Measurements from ENCODE around the gene GTPBP2.

DNA sequence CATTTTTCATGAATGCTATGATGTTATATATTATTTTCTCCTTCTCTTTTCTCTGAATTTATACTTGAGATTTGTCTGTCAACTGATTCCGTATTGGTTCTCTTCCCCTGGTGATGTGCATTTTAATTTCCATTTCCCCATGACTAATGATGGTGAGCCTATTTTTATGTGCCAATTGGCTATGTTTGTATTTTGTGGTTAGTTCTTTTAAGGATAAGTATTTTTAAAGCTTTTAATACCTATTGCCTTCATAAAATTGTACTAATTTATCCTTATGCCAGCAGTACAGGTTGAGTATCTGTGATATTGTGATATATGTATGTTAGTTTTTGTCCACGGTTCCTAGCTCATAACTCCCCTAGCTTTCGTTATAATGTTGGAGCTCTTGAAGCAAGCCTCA lies 50.3 kb downstream of the GTPBP2 start:
- TF ChIP-seq, protein P1, sequence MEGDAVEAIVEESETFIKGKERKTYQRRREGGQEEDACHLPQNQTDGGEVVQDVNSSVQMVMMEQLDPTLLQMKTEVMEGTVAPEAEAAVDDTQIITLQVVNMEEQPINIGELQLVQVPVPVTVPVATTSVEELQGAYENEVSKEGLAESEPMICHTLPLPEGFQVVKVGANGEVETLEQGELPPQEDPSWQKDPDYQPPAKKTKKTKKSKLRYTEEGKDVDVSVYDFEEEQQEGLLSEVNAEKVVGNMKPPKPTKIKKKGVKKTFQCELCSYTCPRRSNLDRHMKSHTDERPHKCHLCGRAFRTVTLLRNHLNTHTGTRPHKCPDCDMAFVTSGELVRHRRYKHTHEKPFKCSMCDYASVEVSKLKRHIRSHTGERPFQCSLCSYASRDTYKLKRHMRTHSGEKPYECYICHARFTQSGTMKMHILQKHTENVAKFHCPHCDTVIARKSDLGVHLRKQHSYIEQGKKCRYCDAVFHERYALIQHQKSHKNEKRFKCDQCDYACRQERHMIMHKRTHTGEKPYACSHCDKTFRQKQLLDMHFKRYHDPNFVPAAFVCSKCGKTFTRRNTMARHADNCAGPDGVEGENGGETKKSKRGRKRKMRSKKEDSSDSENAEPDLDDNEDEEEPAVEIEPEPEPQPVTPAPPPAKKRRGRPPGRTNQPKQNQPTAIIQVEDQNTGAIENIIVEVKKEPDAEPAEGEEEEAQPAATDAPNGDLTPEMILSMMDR (IDR thresholded peaks at IDR 0.05; ENCODE audit: low read length): no peak
- no peak for TF ChIP-seq EZH2 (IDR thresholded peaks at IDR 0.05; ENCODE audit: borderline replicate concordance, low read length)

All from OCI-LY1 (cell line).